Peyer's patch (tissue), 4 donors: ENCODE data around the gene ATP11B. TPM values are rescaled to one million over a fixed set of nuclear protein-coding genes. Genes with fewer than 3 reads are reported as not detected.

Source experiments
- DNase-seq, 3 donors: peaks; one replicate each; pipeline ENCODE4 v3.0.0-alpha.2; 2017 to 2019
- H3K27ac ChIP-seq, 4 donors: fragments of 200-600 bp; sonication (generic); one replicate each; pipeline ENCODE4 v1.5.1; 2016 to 2019
- H3K27me3 ChIP-seq, 2 donors: fragments of 200-600 bp; sonication (generic); one replicate each; pipeline ENCODE4 v1.5.1; 2019
- H3K36me3 ChIP-seq, 3 donors: fragments of 200-600 bp; sonication (generic); one replicate each; pipeline ENCODE4 v1.5.1; 2016 to 2019
- H3K4me1 ChIP-seq, 4 donors: fragments of 200-600 bp; sonication (generic); one replicate each; pipeline ENCODE4 v1.5.1; 2016 to 2019
- H3K4me3 ChIP-seq, 4 donors: fragments of 200-600 bp; sonication (generic); 1 replicate in 3 of 4; 2 replicates in 1 of 4; pipeline ENCODE4 v1.5.1; 2016 to 2019; ENCODE audit warnings: mild to moderate bottlenecking in 1 of 4
- H3K9me3 ChIP-seq, 4 donors: fragments of 200-600 bp; sonication (generic); one replicate each; pipeline ENCODE4 v1.5.1; 2016 to 2019; ENCODE audit warnings: mild to moderate bottlenecking in 1 of 4
- POLR2A ChIP-seq, 2 donors: fragments of 450-650 bp; IDR thresholded peaks; one replicate each; pipeline ENCODE4 v1.5.1; 2017; ENCODE audit warnings: antibody characterized with exemption in 2 of 2, mild to moderate bottlenecking in 2 of 2, moderate library complexity in 2 of 2
- total RNA-seq, 4 donors: library from RNA; depleted of rRNA; stranded (reverse); fragments of >200 nt; gene quantifications; one replicate each; pipeline ENCODE4 v1.1.0, GENCODE V29; 2016
- TF ChIP-seq, protein P1 (sequence below), 6 experiments: fragments of 450-650 bp in 4 of 6; fragments of 200-600 bp in 2 of 6; sonication (generic) in 1 of 6; IDR thresholded peaks; one replicate each; pipeline ENCODE4 v1.5.1; 2017 to 2019; ENCODE audit warnings: antibody characterized with exemption in 6 of 6, mild to moderate bottlenecking in 3 of 6, moderate library complexity in 1 of 6

The ATP11B gene
- total RNA-seq, 4 donors from 2014 or later: 93.3 to 145 (median 116) TPM

DNA sequence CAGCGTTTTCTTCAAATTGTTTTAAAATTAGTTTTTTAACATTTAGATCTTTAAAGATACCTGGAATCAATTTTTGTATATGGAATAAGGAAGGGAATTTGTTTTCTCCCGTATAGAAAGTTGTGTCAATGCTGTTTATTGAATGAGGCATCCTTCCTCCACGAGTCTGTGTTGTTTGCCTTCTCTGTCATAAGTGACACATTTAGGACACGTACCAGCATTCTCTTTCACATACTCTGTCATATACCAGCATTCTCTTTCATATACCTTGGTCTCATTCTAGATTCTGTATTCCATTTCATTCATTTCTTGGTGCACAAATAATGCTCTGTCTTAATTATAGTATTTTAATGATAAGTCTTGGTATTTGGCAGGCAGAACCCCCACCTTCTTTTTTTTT, 10.3 kb downstream of the ATP11B start:
- no peak overlapping the region for H3K27ac ChIP-seq
- no peak overlapping the region for H3K4me3 ChIP-seq
- no peaks in the 10 kb centered on the region for H3K4me1 ChIP-seq
- H3K9me3 ChIP-seq: no peaks in the 10 kb centered on the region
- no peaks in the 10 kb centered on the region for H3K27me3 ChIP-seq
- H3K36me3 ChIP-seq: no peaks in the 10 kb centered on the region
- no peak for TF ChIP-seq POLR2A (IDR thresholded peaks at IDR 0.05)
- TF ChIP-seq, protein P1, sequence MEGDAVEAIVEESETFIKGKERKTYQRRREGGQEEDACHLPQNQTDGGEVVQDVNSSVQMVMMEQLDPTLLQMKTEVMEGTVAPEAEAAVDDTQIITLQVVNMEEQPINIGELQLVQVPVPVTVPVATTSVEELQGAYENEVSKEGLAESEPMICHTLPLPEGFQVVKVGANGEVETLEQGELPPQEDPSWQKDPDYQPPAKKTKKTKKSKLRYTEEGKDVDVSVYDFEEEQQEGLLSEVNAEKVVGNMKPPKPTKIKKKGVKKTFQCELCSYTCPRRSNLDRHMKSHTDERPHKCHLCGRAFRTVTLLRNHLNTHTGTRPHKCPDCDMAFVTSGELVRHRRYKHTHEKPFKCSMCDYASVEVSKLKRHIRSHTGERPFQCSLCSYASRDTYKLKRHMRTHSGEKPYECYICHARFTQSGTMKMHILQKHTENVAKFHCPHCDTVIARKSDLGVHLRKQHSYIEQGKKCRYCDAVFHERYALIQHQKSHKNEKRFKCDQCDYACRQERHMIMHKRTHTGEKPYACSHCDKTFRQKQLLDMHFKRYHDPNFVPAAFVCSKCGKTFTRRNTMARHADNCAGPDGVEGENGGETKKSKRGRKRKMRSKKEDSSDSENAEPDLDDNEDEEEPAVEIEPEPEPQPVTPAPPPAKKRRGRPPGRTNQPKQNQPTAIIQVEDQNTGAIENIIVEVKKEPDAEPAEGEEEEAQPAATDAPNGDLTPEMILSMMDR (IDR thresholded peaks at IDR 0.05): no peak
- DNase-seq: no peak

DNA sequence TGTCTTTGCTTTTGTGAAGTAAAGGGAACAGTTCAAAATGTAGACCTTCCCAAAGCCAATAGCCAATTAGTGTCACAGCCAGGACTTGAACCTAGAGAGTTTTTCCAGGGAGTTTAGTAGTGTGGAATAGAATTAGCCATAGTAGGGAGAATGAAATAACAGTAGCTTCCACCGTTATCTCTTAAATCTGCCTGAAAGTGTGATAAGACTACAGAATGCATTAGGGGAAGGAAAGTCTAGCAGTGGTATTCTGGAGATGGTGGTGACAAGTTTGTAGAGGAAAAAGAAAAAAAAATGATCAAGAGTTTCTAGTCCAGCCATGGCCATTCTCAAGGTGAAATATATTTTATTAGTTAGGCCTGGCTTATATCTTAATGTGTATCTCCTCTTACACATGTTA, 13.8 kb downstream of the ATP11B start:
- Histone ChIP-seq H3K27me3 (no peaks in the 10 kb centered on the region), H3K9me3 (no peaks in the 10 kb centered on the region), H3K4me1 (no peaks in the 10 kb centered on the region), H3K27ac (no peak overlapping the region), H3K4me3 (no peak overlapping the region), H3K36me3 (no peaks in the 10 kb centered on the region)
- DNase-seq: no peak
- TF ChIP-seq, protein P1 (IDR thresholded peaks at IDR 0.05): no peak
- TF ChIP-seq POLR2A (IDR thresholded peaks at IDR 0.05): no peak

DNA sequence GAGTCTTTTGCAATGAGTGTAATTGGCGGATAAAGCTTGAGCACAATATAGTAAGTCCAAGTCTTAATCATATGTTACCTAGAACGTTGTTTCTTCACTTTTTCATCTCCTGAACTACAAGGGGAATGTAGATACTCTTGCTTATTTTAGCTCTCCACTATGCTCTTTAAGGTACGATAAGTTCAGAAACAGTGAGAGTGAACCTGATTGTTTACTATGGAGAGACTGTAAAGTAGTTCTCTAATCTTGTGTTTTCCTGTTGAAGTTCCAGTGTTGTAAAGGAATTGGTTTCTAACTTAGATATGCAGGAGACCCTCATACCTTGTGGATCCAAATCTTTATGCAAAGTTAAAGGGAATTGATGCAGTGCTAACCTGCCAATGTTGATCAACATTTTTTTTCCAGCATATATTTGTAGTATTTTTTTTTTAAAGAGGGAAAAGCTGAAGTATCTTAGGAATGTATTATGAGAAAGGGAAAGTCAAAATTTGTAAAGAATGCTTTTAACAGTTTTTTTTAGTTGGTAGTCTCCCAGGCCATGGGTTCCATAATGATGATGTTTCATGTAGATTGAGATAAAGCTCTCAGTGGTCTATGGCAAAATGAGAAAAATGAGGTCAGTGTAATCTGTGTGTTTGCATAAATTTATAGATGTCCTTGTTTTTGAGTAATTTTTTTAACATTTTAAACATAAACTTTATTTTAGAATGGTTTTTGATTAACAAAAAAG, 14.9 kb downstream of the ATP11B start:
- H3K27ac ChIP-seq: no peak overlapping the region
- H3K9me3 ChIP-seq: no peaks in the 10 kb centered on the region
- DNase-seq: no peak
- H3K4me1 ChIP-seq: no peaks in the 10 kb centered on the region
- H3K27me3 ChIP-seq: no peaks in the 10 kb centered on the region
- H3K4me3 ChIP-seq: no peak overlapping the region
- no peaks in the 10 kb centered on the region for H3K36me3 ChIP-seq
- TF ChIP-seq POLR2A (IDR thresholded peaks at IDR 0.05): no peak
- TF ChIP-seq, protein P1 (IDR thresholded peaks at IDR 0.05): no peak

DNA sequence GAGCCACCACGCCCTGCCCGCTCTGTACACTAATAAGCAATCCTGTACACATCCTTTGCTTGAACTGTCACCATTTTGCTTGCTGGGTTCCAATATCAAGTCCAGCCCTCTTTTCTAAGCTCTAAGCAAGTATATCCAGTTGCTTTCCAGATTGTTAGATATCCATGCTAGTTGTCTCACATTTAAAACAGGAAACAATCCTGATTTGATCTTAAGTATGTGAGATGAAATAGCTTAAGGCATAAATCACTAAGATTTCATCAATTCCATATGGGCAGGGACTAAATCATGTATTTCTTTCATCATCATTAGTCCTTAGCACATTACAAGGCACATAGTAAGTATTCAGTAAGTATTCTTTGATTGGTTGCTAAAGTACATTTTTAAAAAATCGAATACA, 16.2 kb downstream of the ATP11B start:
- Histone ChIP-seq H3K4me1 (no peaks in the 10 kb centered on the region), H3K27ac (no peak overlapping the region), H3K36me3 (no peaks in the 10 kb centered on the region), H3K27me3 (no peaks in the 10 kb centered on the region), H3K4me3 (no peak overlapping the region), H3K9me3 (no peaks in the 10 kb centered on the region)
- no peak for DNase-seq
- TF ChIP-seq, protein P1 (IDR thresholded peaks at IDR 0.05): no peak
- no peak for TF ChIP-seq POLR2A (IDR thresholded peaks at IDR 0.05)

DNA sequence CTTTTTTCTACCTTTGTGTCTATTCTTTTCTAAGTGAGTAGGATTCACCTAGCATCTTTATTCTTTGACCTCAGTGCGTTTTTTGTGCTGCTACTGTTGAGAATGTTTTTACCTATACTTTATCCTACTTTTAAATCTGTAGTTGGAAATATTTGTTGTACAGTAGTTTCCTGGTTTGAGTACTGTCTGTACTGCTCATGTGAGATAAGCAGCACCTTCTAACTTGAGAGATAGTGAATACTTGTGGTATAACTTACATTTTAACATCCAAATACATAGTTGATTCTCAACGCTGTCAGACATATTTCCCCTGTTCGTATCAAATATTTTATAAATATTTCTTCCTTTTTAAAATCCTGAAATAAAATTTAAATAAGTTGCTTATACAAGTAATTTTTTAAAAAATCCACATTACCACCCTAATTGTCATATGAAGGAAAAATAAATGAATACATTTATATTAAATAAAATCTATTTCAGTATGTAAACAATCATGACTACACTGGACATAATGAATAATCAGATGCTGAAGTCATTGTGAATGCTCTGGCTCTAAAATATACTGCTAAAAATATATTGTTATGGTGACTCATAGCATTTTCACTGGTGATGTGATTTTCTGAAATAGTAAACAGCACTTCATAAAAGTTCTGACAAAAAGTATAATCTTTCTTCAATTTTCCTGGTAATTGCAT, 17.4 kb downstream of the ATP11B start:
- Histone ChIP-seq H3K27ac (no peak overlapping the region), H3K4me1 (peaks cover 0 to 5% (median 2%) of the 10 kb centered on the region in 4 donors), H3K27me3 (no peaks in the 10 kb centered on the region), H3K4me3 (no peak overlapping the region), H3K9me3 (no peaks in the 10 kb centered on the region), H3K36me3 (no peaks in the 10 kb centered on the region)
- DNase-seq: no peak
- TF ChIP-seq, protein P1 (IDR thresholded peaks at IDR 0.05): no peak
- TF ChIP-seq POLR2A (IDR thresholded peaks at IDR 0.05): no peak
